ENCODE data around the gene ZBTB3. TPM values are rescaled to one million over a fixed set of nuclear protein-coding genes. Genes with fewer than 3 reads are reported as not detected.

ZBTB3 gene
- total RNA-seq: 10 to 100 TPM in 4 of 7 donors, 1 to 10 TPM in 3; 4.4 to 18.2 (median 11.8) TPM
- 1 to 10 TPM; 3.5 to 4.5 TPM for polyA plus RNA-seq
- long read RNA-seq, donor 1, partial matches to known transcripts: 0 of 5 reads
- long read RNA-seq, donor 1, other reads (novel, unspliced or antisense): 2 of 5 reads
- long read RNA-seq, donor 2, partial matches to known transcripts: 0 of 2 reads
- long read RNA-seq, donor 2, other reads (novel, unspliced or antisense): 0 of 2 reads
- long read RNA-seq, donor 3, partial matches to known transcripts: 0 of 6 reads
- long read RNA-seq, donor 3, other reads (novel, unspliced or antisense): 2 of 6 reads

- Histone ChIP-seq H3K4me3 (peak within 1 kb of the TSS; percentile 87), H3K9me3 (no peaks in the 10 kb centered on the region), H3K27me3 (no peaks in the 10 kb centered on the region), H3K27ac (peak within 1 kb of the TSS; percentile 42 to 84), H3K36me3 (no peaks in the 10 kb centered on the region), H3K4me1 (ENCODE audit: insufficient read depth) (peaks cover 7% of the 10 kb centered on the region)
- peak; percentile 94 to 98 (median 96) for DNase-seq
- intact Hi-C loops (cut with DNase I): no loop called here
- WGBS, 3 donors: 0 to 1% (median 0%) methylated on average over 47 of the region's 47 CpGs
- peak; percentile 81 for TF ChIP-seq POLR2A (IDR thresholded peaks at IDR 0.05)
- peak; percentile 63 for TF ChIP-seq EP300 (IDR thresholded peaks at IDR 0.05)
- TF ChIP-seq CTCF (IDR thresholded peaks at IDR 0.05): peak in 1 of 3 donors; percentile 24
Observed at GRCh38 chr11:62753736-62754603, at the start of gene ZBTB3. TSS of gene ZBTB3 (minus strand) at chr11:62754160. CDS start at chr11:62753664, 496 bp downstream.

- no peaks in the 10 kb centered on the region for H3K9me3 ChIP-seq
- no peak for DNase-seq
- intact Hi-C loops (cut with DNase I): no loop called here
- H3K36me3 ChIP-seq: no peaks in the 10 kb centered on the region
- H3K4me1 ChIP-seq (ENCODE audit: insufficient read depth): peaks cover 6% of the 10 kb centered on the region
- 78 to 84% (median 80%) methylated on average over 4 of the region's 4 CpGs for WGBS, 3 donors
- no peak overlapping the region for H3K4me3 ChIP-seq
- H3K27me3 ChIP-seq: no peaks in the 10 kb centered on the region
- no peak overlapping the region for H3K27ac ChIP-seq
- TF ChIP-seq POLR2A (IDR thresholded peaks at IDR 0.05) (no peak), EP300 (IDR thresholded peaks at IDR 0.05) (no peak)
Observed at GRCh38 chr11:62801071-62801470, 47.1 kb upstream of the ZBTB3 start.

- Histone ChIP-seq H3K36me3 (no peaks in the 10 kb centered on the region), H3K27ac (no peak overlapping the region), H3K27me3 (no peaks in the 10 kb centered on the region), H3K9me3 (no peaks in the 10 kb centered on the region), H3K4me1 (ENCODE audit: insufficient read depth) (peaks cover 5% of the 10 kb centered on the region), H3K4me3 (no peak overlapping the region)
- intact Hi-C loops (cut with DNase I): no loop called here
- TF ChIP-seq EP300 (IDR thresholded peaks at IDR 0.05) (no peak), POLR2A (IDR thresholded peaks at IDR 0.05) (no peak), CTCF (IDR thresholded peaks at IDR 0.05) (no peak)
- 85 to 92% (median 91%) methylated on average over 10 of the region's 10 CpGs for WGBS, 3 donors
- no peak for DNase-seq
Observed at GRCh38 chr11:62799486-62799885, 45.5 kb upstream of the ZBTB3 start.

GRCh38 chr11:62796281-62796680 lies 42.3 kb upstream of the ZBTB3 start:
- H3K27me3 ChIP-seq: no peaks in the 10 kb centered on the region
- 68 to 72% (median 69%) methylated on average over 7 of the region's 7 CpGs for WGBS, 3 donors
- no peak overlapping the region for H3K4me3 ChIP-seq
- no peak for DNase-seq
- H3K9me3 ChIP-seq: no peaks in the 10 kb centered on the region
- TF ChIP-seq POLR2A (IDR thresholded peaks at IDR 0.05) (no peak), CTCF (IDR thresholded peaks at IDR 0.05) (no peak), EP300 (IDR thresholded peaks at IDR 0.05) (no peak)
- intact Hi-C loops (cut with DNase I): no loop called here
- no peaks in the 10 kb centered on the region for H3K36me3 ChIP-seq
- H3K4me1 ChIP-seq (ENCODE audit: insufficient read depth): no peaks in the 10 kb centered on the region
- no peak overlapping the region for H3K27ac ChIP-seq

Measured in ovary (tissue), 10 donors.